ENCODE measurements around the gene ADIPOQ. TPM values are rescaled to one million over a fixed set of nuclear protein-coding genes. Genes with fewer than 3 reads are reported as not detected.
"Not testable (repeated sequence)": the region's sequence is repeated elsewhere in the genome, so short reads cannot be mapped to it uniquely, and the experiment has no call there.

The ADIPOQ gene
- total and polyA plus RNA-seq, 4 donors = 0.02 TPM; not detected in 3

GRCh38 chr3:186857743-186858142, 15.2 kb downstream of the ADIPOQ start:
- WGBS = 89% methylated on average over 4 of the region's 4 CpGs
- Histone ChIP-seq H3K4me3 (ENCODE audit: low read depth in 1 of 3, low read length in 3 of 3) (no peak overlapping the region), H3K27ac (ENCODE audit: low read depth in 1 of 2, low read length in 2 of 2) (no peak overlapping the region), H3K9me3 (ENCODE audit: control insufficient read depth in 4 of 4, low read length in 3 of 4) (no peaks in the 10 kb centered on the region), H3K9ac (ENCODE audit: low read depth in 1 of 2, low read length in 2 of 2) (no peak overlapping the region), H3K4me1 (ENCODE audit: control insufficient read depth in 4 of 4, insufficient read depth in 4 of 4, low read length in 3 of 4) (no peaks in the 10 kb centered on the region), H3K36me3 (ENCODE audit: control insufficient read depth in 4 of 4, insufficient read depth in 3 of 4, low read depth in 1 of 4, low read length in 3 of 4) (no peaks in the 10 kb centered on the region), H3K27me3 (ENCODE audit: control insufficient read depth in 4 of 4, insufficient read depth in 4 of 4, low read length in 3 of 4) (no peaks in the 10 kb centered on the region)
- no peak for TF ChIP-seq YY1 (IDR thresholded peaks at IDR 0.05)
- no peak for TF ChIP-seq HNF4A (conservative IDR thresholded peaks at IDR 0.05)
- no peak for TF ChIP-seq EGR1 (IDR thresholded peaks at IDR 0.05; ENCODE audit: low read depth in 2 of 2)
- TF ChIP-seq FOXA1 (IDR thresholded peaks at IDR 0.05) = no peak
- TF ChIP-seq REST (IDR thresholded peaks at IDR 0.05) = no peak
- no peak for TF ChIP-seq ATF3 (IDR thresholded peaks at IDR 0.05)
- no peak for TF ChIP-seq GABPA (IDR thresholded peaks at IDR 0.05 in 1 of 2, conservative IDR thresholded peaks at IDR 0.05 in 1 of 2)
- no peak for TF ChIP-seq RAD21 (IDR thresholded peaks at IDR 0.05)
- TF ChIP-seq MAX (IDR thresholded peaks at IDR 0.05) = no peak
- TF ChIP-seq SP1 (IDR thresholded peaks at IDR 0.05) = no peak
- TF ChIP-seq NR2F2 (IDR thresholded peaks at IDR 0.05) = no peak
- no peak for TF ChIP-seq JUND (IDR thresholded peaks at IDR 0.05)
- TF ChIP-seq RXRA (IDR thresholded peaks at IDR 0.05) = no peak
- no peak for DNase-seq (ENCODE audit: low spot score)

GRCh38 chr3:186865215-186865853, 22.8 kb downstream of the ADIPOQ start:
- H3K27ac ChIP-seq (ENCODE audit: low read depth in 1 of 2, low read length in 2 of 2); H3K4me3 ChIP-seq (ENCODE audit: low read depth in 1 of 3, low read length in 3 of 3); H3K36me3 ChIP-seq (ENCODE audit: control insufficient read depth in 4 of 4, insufficient read depth in 3 of 4, low read depth in 1 of 4, low read length in 3 of 4); H3K27me3 ChIP-seq (ENCODE audit: control insufficient read depth in 4 of 4, insufficient read depth in 4 of 4, low read length in 3 of 4); DNase-seq (ENCODE audit: low spot score); H3K9ac ChIP-seq (ENCODE audit: low read depth in 1 of 2, low read length in 2 of 2); H3K9me3 ChIP-seq (ENCODE audit: control insufficient read depth in 4 of 4, low read length in 3 of 4); H3K4me1 ChIP-seq (ENCODE audit: control insufficient read depth in 4 of 4, insufficient read depth in 4 of 4, low read length in 3 of 4): not testable (repeated sequence)
- WGBS = no CpG with 5 or more reads among the region's 13 CpGs

GRCh38 chr3:186866095-186866494, 23.6 kb downstream of the ADIPOQ start:
- H3K9ac ChIP-seq (ENCODE audit: low read depth in 1 of 2, low read length in 2 of 2); H3K36me3 ChIP-seq (ENCODE audit: control insufficient read depth in 4 of 4, insufficient read depth in 3 of 4, low read depth in 1 of 4, low read length in 3 of 4); DNase-seq (ENCODE audit: low spot score); H3K27me3 ChIP-seq (ENCODE audit: control insufficient read depth in 4 of 4, insufficient read depth in 4 of 4, low read length in 3 of 4); H3K4me1 ChIP-seq (ENCODE audit: control insufficient read depth in 4 of 4, insufficient read depth in 4 of 4, low read length in 3 of 4); H3K27ac ChIP-seq (ENCODE audit: low read depth in 1 of 2, low read length in 2 of 2); H3K4me3 ChIP-seq (ENCODE audit: low read depth in 1 of 3, low read length in 3 of 3); H3K9me3 ChIP-seq (ENCODE audit: control insufficient read depth in 4 of 4, low read length in 3 of 4): not testable (repeated sequence)
- no CpG with 5 or more reads among the region's 5 CpGs for WGBS

Data from liver (tissue), 9 donors.